ENCODE measurements around the gene ATAD3C. TPM values are rescaled to one million over a fixed set of nuclear protein-coding genes. Genes with fewer than 3 reads are reported as not detected.
"Not testable (repeated sequence)": the region's sequence is repeated elsewhere in the genome, so short reads cannot be mapped to it uniquely, and the experiment has no call there.

Gene ATAD3C
- total RNA-seq, 1 experiment from 2014 or later = 2.0 TPM

GRCh38 chr1:1483714-1484113 is 34.2 kb downstream of the ATAD3C start:
- Mint-ChIP-seq H3K4me1 (ENCODE audit: insufficient read depth, unreplicated experiment) (peaks cover 6% of the 10 kb centered on the region), H3K4me3 (ENCODE audit: unreplicated experiment) (no peak overlapping the region), H3K36me3 (ENCODE audit: insufficient read depth, unreplicated experiment) (peaks cover 43% of the 10 kb centered on the region), H3K9me3 (ENCODE audit: unreplicated experiment) (no peaks in the 10 kb centered on the region), H3K27ac (ENCODE audit: low read depth, unreplicated experiment) (no peak overlapping the region), H3K27me3 (ENCODE audit: insufficient read depth, unreplicated experiment) (no peaks in the 10 kb centered on the region)
- no TSS peak for BruUV-seq (replicated peaks)
- CTCF ChIA-PET = interaction anchor here (1.0 kb wide), 1 partner anchor 21 kb away, joined by 4 read pairs; no protein-coding TSS in a partner anchor
- TF ChIP-seq CTCF (IDR thresholded peaks at IDR 0.05; ENCODE audit: unreplicated experiment) = no peak
- intact Hi-C loops (cut with micrococcal nuclease) = no loop called here
- POLR2A ChIA-PET = interaction anchor here (0.9 kb wide), 1 partner anchor 8 kb away, joined by 4 read pairs; no protein-coding TSS in a partner anchor
- no peak for DNase-seq (ENCODE audit: unreplicated experiment)

GRCh38 chr1:1484976-1485750 is 35.7 kb downstream of the ATAD3C start:
- POLR2A ChIA-PET; H3K27me3 Mint-ChIP-seq (ENCODE audit: insufficient read depth, unreplicated experiment); H3K27ac Mint-ChIP-seq (ENCODE audit: low read depth, unreplicated experiment); H3K9me3 Mint-ChIP-seq (ENCODE audit: unreplicated experiment); H3K4me3 Mint-ChIP-seq (ENCODE audit: unreplicated experiment); BruUV-seq (replicated peaks); DNase-seq (ENCODE audit: unreplicated experiment); H3K4me1 Mint-ChIP-seq (ENCODE audit: insufficient read depth, unreplicated experiment); intact Hi-C loops (cut with micrococcal nuclease): not testable (repeated sequence)
- CTCF ChIA-PET = interaction anchor here (0.6 kb wide), 1 partner anchor 20 kb away, joined by 3 read pairs; no protein-coding TSS in a partner anchor
- H3K36me3 Mint-ChIP-seq (ENCODE audit: insufficient read depth, unreplicated experiment) = peaks cover 45% of the 10 kb centered on the region

GRCh38 chr1:1485755-1486317 is 36.3 kb downstream of the ATAD3C start:
- H3K27me3 Mint-ChIP-seq (ENCODE audit: insufficient read depth, unreplicated experiment); H3K27ac Mint-ChIP-seq (ENCODE audit: low read depth, unreplicated experiment); H3K9me3 Mint-ChIP-seq (ENCODE audit: unreplicated experiment); H3K4me3 Mint-ChIP-seq (ENCODE audit: unreplicated experiment); CTCF ChIA-PET; intact Hi-C loops (cut with micrococcal nuclease); DNase-seq (ENCODE audit: unreplicated experiment); BruUV-seq (replicated peaks); POLR2A ChIA-PET; H3K4me1 Mint-ChIP-seq (ENCODE audit: insufficient read depth, unreplicated experiment): not testable (repeated sequence)
- peaks cover 46% of the 10 kb centered on the region for H3K36me3 Mint-ChIP-seq (ENCODE audit: insufficient read depth, unreplicated experiment)

GRCh38 chr1:1487701-1488100 is 38.2 kb downstream of the ATAD3C start:
- Mint-ChIP-seq H3K27me3 (ENCODE audit: insufficient read depth, unreplicated experiment) (no peaks in the 10 kb centered on the region), H3K27ac (ENCODE audit: low read depth, unreplicated experiment) (no peak overlapping the region), H3K4me3 (ENCODE audit: unreplicated experiment) (no peak overlapping the region), H3K36me3 (ENCODE audit: insufficient read depth, unreplicated experiment) (peaks cover 56% of the 10 kb centered on the region), H3K4me1 (ENCODE audit: insufficient read depth, unreplicated experiment) (no peaks in the 10 kb centered on the region), H3K9me3 (ENCODE audit: unreplicated experiment) (no peaks in the 10 kb centered on the region)
- TF ChIP-seq CTCF (IDR thresholded peaks at IDR 0.05; ENCODE audit: unreplicated experiment) = no peak
- intact Hi-C loops (cut with micrococcal nuclease) = no loop called here
- BruUV-seq (replicated peaks) = no TSS peak
- no peak for DNase-seq (ENCODE audit: unreplicated experiment)
- CTCF ChIA-PET = interaction anchor here (1.5 kb wide), 1 partner anchor 17 kb away, joined by 4 read pairs; no protein-coding TSS in a partner anchor
- POLR2A ChIA-PET = no interaction called here

- CTCF ChIA-PET = no interaction called here
- Mint-ChIP-seq H3K36me3 (ENCODE audit: insufficient read depth, unreplicated experiment) (peaks cover 49% of the 10 kb centered on the region), H3K27ac (ENCODE audit: low read depth, unreplicated experiment) (no peak overlapping the region), H3K27me3 (ENCODE audit: insufficient read depth, unreplicated experiment) (no peaks in the 10 kb centered on the region), H3K4me3 (ENCODE audit: unreplicated experiment) (no peak overlapping the region), H3K4me1 (ENCODE audit: insufficient read depth, unreplicated experiment) (no peaks in the 10 kb centered on the region), H3K9me3 (ENCODE audit: unreplicated experiment) (no peaks in the 10 kb centered on the region)
- POLR2A ChIA-PET = no interaction called here
- DNase-seq (ENCODE audit: unreplicated experiment) = no peak
- no TSS peak for BruUV-seq (replicated peaks)
- TF ChIP-seq CTCF (IDR thresholded peaks at IDR 0.05; ENCODE audit: unreplicated experiment) = no peak
- intact Hi-C loops (cut with micrococcal nuclease) = no loop called here
Observed at GRCh38 chr1:1489231-1489630, 39.7 kb downstream of the ATAD3C start.
